H1 (cell line): Measurements from ENCODE around the gene FNDC7. TPM values are rescaled to one million over a fixed set of nuclear protein-coding genes. Genes with fewer than 3 reads are reported as not detected.
A peak's percentile ranks its signal among the peaks of the same experiment; 100 is the strongest.

Source experiments
- CTCF ChIA-PET: fragments of 300-600 bp; sonication (Branson Sonifier 250); formaldehyde crosslinking; loops from one replicate; lab custom pipeline; 2021; ENCODE audit not compliant: partially characterized antibody; lab: Charles Lee
- POLR2A ChIA-PET: fragments of 300-600 bp; sonication (Branson Sonifier 250); formaldehyde crosslinking; loops from one replicate; lab custom pipeline; 2021; ENCODE audit warnings: inconsistent platforms; ENCODE audit not compliant: partially characterized antibody; lab: Charles Lee
- DNase-seq, 2 experiments: peaks; one replicate each; pipeline versions ENCODE4 v3.0.0 to v3.0.0-alpha.2; 2010 to 2022; ENCODE audit warnings: low spot score in 2 of 2, low read depth in 1 of 2, mixed read lengths in 1 of 2
- FAIRE-seq: peaks from 2 replicates; lab custom pipeline; 2011; peaks lifted over from hg19 to GRCh38; lab: Jason Lieb, UNC
- H2AFZ ChIP-seq: 2 replicates; pipeline ENCODE4 v1.8.1; 2012; ENCODE audit warnings: low read length, inconsistent platforms
- H2AK5ac ChIP-seq: 2 replicates; pipeline ENCODE4 v1.6.1; 2013; ENCODE audit warnings: low read depth, low read length
- H2BK120ac ChIP-seq: replicated peaks from 2 replicates; pipeline ENCODE3; 2013; ENCODE audit warnings: low read depth, low read length, inconsistent platforms
- H2BK12ac ChIP-seq: 2 replicates; pipeline ENCODE4 v1.6.1; 2013; ENCODE audit warnings: low read depth, low read length
- H2BK15ac ChIP-seq: 2 replicates; pipeline ENCODE4 v1.6.1; 2013; ENCODE audit warnings: low read length
- H2BK20ac ChIP-seq: 2 replicates; pipeline ENCODE4 v1.6.1; 2013; ENCODE audit warnings: low read length
- H2BK5ac ChIP-seq: 2 replicates; pipeline ENCODE4 v1.6.1; 2013; ENCODE audit warnings: low read depth, low read length
- H3K14ac ChIP-seq: 2 replicates; pipeline ENCODE4 v1.6.1; 2013; ENCODE audit warnings: inconsistent platforms; ENCODE audit not compliant: insufficient read length
- H3K18ac ChIP-seq: 2 replicates; pipeline ENCODE4 v1.6.1; 2013; ENCODE audit warnings: low read length; ENCODE audit errors: extremely low read depth
- H3K23ac ChIP-seq: 2 replicates; pipeline ENCODE4 v1.6.1; 2013; ENCODE audit warnings: inconsistent platforms; ENCODE audit not compliant: insufficient read length
- H3K23me2 ChIP-seq: 2 replicates; pipeline ENCODE4 v1.6.1; 2013; ENCODE audit warnings: low read depth, low read length
- H3K27ac ChIP-seq: 2 replicates; pipeline ENCODE4 v1.6.1; 2011; ENCODE audit warnings: low read depth, low read length, inconsistent platforms
- H3K27me3 ChIP-seq, 4 experiments: replicated peaks in 1 of 4; 1 replicate in 1 of 4; 2 replicates in 3 of 4; pipeline versions ENCODE4 v1.6.1 to v1.8.1; 2011 to 2013; ENCODE audit warnings: low read length in 3 of 4, mild to moderate bottlenecking in 3 of 4, inconsistent platforms in 2 of 4, mixed read lengths in 2 of 4, moderate library complexity in 1 of 4; ENCODE audit not compliant: control insufficient read depth in 3 of 4, insufficient read depth in 3 of 4; ENCODE audit errors: extremely low read depth in 1 of 4
- H3K36me3 ChIP-seq, 4 experiments: 2 replicates each; pipeline versions ENCODE4 v1.6.1 to v1.8.1; 2011 to 2013; ENCODE audit warnings: mild to moderate bottlenecking in 4 of 4, low read length in 3 of 4, moderate library complexity in 2 of 4, control low read depth in 1 of 4, inconsistent platforms in 1 of 4; ENCODE audit not compliant: insufficient read depth in 4 of 4, control insufficient read depth in 2 of 4
- H3K4ac ChIP-seq: replicated peaks from 2 replicates; pipeline ENCODE3; 2013; ENCODE audit warnings: low read length, low read depth, mixed read lengths, inconsistent platforms; ENCODE audit not compliant: insufficient read length
- H3K4me1 ChIP-seq, 4 experiments: replicated peaks in 1 of 4; 1 replicate in 1 of 4; 2 replicates in 3 of 4; pipeline versions ENCODE4 v1.6.1 to v1.8.1; 2011 to 2013; ENCODE audit warnings: low read length in 3 of 4, inconsistent platforms in 2 of 4, mixed read lengths in 1 of 4; ENCODE audit not compliant: insufficient read depth in 4 of 4, control insufficient read depth in 3 of 4
- H3K4me2 ChIP-seq, 2 experiments: 2 replicates each; pipeline versions ENCODE4 v1.6.1 to v1.8.1; 2011 to 2013; ENCODE audit warnings: low read depth in 2 of 2, low read length in 2 of 2, control low read depth in 1 of 2, inconsistent platforms in 1 of 2, mild to moderate bottlenecking in 1 of 2; ENCODE audit not compliant: insufficient read depth in 1 of 2
- H3K4me3 ChIP-seq, 4 experiments: fragments of 200-600, 300-600 bp in 1 of 4; sonication (generic), shearing (Covaris generic), sonication (Bioruptor Twin) in 1 of 4; 2 replicates each; pipeline versions ENCODE4 v1.5.1 to v1.8.1; 2011 to 2016; ENCODE audit warnings: low read length in 4 of 4, low read depth in 3 of 4, control low read depth in 2 of 4, inconsistent platforms in 2 of 4, mild to moderate bottlenecking in 2 of 4, mixed read lengths in 1 of 4, moderate library complexity in 1 of 4; ENCODE audit not compliant: insufficient read depth in 2 of 4; ENCODE audit errors: extremely low read depth in 1 of 4
- H3K56ac ChIP-seq: replicated peaks from 2 replicates; pipeline ENCODE3; 2013; ENCODE audit warnings: low read depth, mild to moderate bottlenecking, mixed read lengths, low read length, inconsistent platforms; ENCODE audit not compliant: insufficient read length
- H3K79me1 ChIP-seq: 2 replicates; pipeline ENCODE4 v1.6.1; 2013; ENCODE audit warnings: low read depth, low read length, control low read depth
- H3K79me2 ChIP-seq, 2 experiments: 2 replicates each; pipeline versions ENCODE4 v1.6.1 to v1.8.1; 2012 to 2013; ENCODE audit warnings: low read length in 2 of 2, mild to moderate bottlenecking in 2 of 2, inconsistent platforms in 1 of 2; ENCODE audit not compliant: insufficient read depth in 2 of 2, control insufficient read depth in 1 of 2
- H3K9ac ChIP-seq, 4 experiments: replicated peaks in 1 of 4; 1 replicate in 1 of 4; 2 replicates in 3 of 4; pipeline versions ENCODE4 v1.6.1 to v1.8.1; 2011 to 2013; ENCODE audit warnings: low read depth in 3 of 4, low read length in 3 of 4, control low read depth in 2 of 4, mild to moderate bottlenecking in 2 of 4, moderate library complexity in 2 of 4, inconsistent platforms in 1 of 4; ENCODE audit errors: extremely low read depth in 1 of 4
- H3K9me3 ChIP-seq, 2 experiments: 2 replicates each; pipeline versions ENCODE4 v1.6.1 to v1.8.1; 2012 to 2013; ENCODE audit warnings: mild to moderate bottlenecking in 2 of 2, moderate library complexity in 2 of 2, control low read depth in 1 of 2, inconsistent platforms in 1 of 2, low read depth in 1 of 2, low read length in 1 of 2, mixed read lengths in 1 of 2; ENCODE audit not compliant: insufficient read depth in 2 of 2
- H4K20me1 ChIP-seq, 2 experiments: replicated peaks in 1 of 2; 2 replicates each; pipeline versions ENCODE3 to v1.8.1; 2011 to 2013; ENCODE audit warnings: inconsistent platforms in 2 of 2, low read length in 2 of 2, mild to moderate bottlenecking in 1 of 2; ENCODE audit not compliant: insufficient read depth in 2 of 2, control insufficient read depth in 1 of 2
- H4K5ac ChIP-seq: 2 replicates; pipeline ENCODE4 v1.6.1; 2013; ENCODE audit warnings: low read length, low read depth, mixed read lengths, inconsistent platforms; ENCODE audit not compliant: insufficient read length
- H4K8ac ChIP-seq: 2 replicates; pipeline ENCODE4 v1.8.0; 2013; ENCODE audit warnings: mild to moderate bottlenecking, moderate library complexity, low read length, inconsistent platforms; ENCODE audit not compliant: insufficient read depth; ENCODE audit errors: extremely low read depth
- H4K91ac ChIP-seq: replicated peaks from 2 replicates; pipeline ENCODE3; 2013; ENCODE audit warnings: low read length, mixed read lengths, inconsistent platforms; ENCODE audit not compliant: insufficient read length
- JUND ChIP-seq: IDR thresholded peaks from 2 replicates; pipeline ENCODE4 v1.6.1; 2011; ENCODE audit warnings: mild to moderate bottlenecking, improper control_type of control experiment, low read length
- RBBP5 ChIP-seq: IDR thresholded peaks from 2 replicates; pipeline ENCODE4 v1.7.1; 2012; ENCODE audit warnings: low read depth, mild to moderate bottlenecking, inconsistent platforms, low read length, moderate library complexity, borderline replicate concordance
- SIN3A ChIP-seq, 2 experiments: IDR thresholded peaks in 1 of 2; conservative IDR thresholded peaks in 1 of 2; 2 replicates each; pipeline ENCODE4 v1.6.1; 2011 to 2012; ENCODE audit warnings: low read length in 2 of 2, improper control_type of control experiment in 1 of 2, low read depth in 1 of 2, mild to moderate bottlenecking in 1 of 2
- SP1 ChIP-seq: IDR thresholded peaks from 2 replicates; pipeline ENCODE4 v1.6.1; 2011; ENCODE audit warnings: low read depth, low read length
- WGBS, 2 experiments: shearing (Covaris generic) in 1 of 2; methylation state at CpG; one replicate each; pipeline versions ENCODE4 v1.1.6 to v1.1.7; 2013 to 2015; ENCODE audit warnings: low lambda C conversion rate in 2 of 2, mixed read lengths in 2 of 2, inconsistent platforms in 1 of 2, low coverage in 1 of 2, missing lambda C conversion rate in 1 of 2; ENCODE audit not compliant: insufficient replicate concordance in 2 of 2, insufficient coverage in 1 of 2, insufficient read length in 1 of 2; ENCODE audit errors: extremely low coverage in 1 of 2, missing lambda C conversion rate in 1 of 2; 5-methylcytosine and 5-hydroxymethylcytosine counted together
- polyA plus RNA-seq, 7 experiments: library from polyadenylated mRNA; depleted of rRNA in 3 of 7; stranded (reverse) in 5 of 7; unstranded in 2 of 7; fragments of >200 nt in 5 of 7; fragments of 200-250 nt in 2 of 7; gene quantifications; 1 replicate in 5 of 7; 2 replicates in 1 of 7; 4 replicates in 1 of 7; pipeline versions ENCODE4 v1.2.1 to v1.2.3, GENCODE V29; 2011 to 2013; ENCODE audit warnings: missing spikeins in 2 of 7, mixed read lengths in 2 of 7
- total RNA-seq: library from RNA; stranded (reverse); fragmentation: NEBNext Ultra II Directional; extraction: Animal tissue kit (Norgen Biotek cat#: 25700); gene quantifications from 2 replicates; pipeline ENCODE4 v1.2.1, GENCODE V29; 2021
- TF ChIP-seq, protein P1 (sequence below): IDR thresholded peaks from 2 replicates; pipeline ENCODE4 v1.6.1; 2011; ENCODE audit warnings: low read length, improper control_type of control experiment
- TF ChIP-seq, protein P2 (sequence below): IDR thresholded peaks from 2 replicates; pipeline ENCODE4 v1.6.1; 2011; ENCODE audit warnings: low read depth, mild to moderate bottlenecking, low read length; ENCODE audit not compliant: insufficient read depth

FNDC7 gene
- total and polyA plus RNA-seq, 2 of the 8 experiments (the other 6 are each of a cell fraction or from before 2014, with no cell fraction given), result 0.13 to 0.20 TPM

DNA sequence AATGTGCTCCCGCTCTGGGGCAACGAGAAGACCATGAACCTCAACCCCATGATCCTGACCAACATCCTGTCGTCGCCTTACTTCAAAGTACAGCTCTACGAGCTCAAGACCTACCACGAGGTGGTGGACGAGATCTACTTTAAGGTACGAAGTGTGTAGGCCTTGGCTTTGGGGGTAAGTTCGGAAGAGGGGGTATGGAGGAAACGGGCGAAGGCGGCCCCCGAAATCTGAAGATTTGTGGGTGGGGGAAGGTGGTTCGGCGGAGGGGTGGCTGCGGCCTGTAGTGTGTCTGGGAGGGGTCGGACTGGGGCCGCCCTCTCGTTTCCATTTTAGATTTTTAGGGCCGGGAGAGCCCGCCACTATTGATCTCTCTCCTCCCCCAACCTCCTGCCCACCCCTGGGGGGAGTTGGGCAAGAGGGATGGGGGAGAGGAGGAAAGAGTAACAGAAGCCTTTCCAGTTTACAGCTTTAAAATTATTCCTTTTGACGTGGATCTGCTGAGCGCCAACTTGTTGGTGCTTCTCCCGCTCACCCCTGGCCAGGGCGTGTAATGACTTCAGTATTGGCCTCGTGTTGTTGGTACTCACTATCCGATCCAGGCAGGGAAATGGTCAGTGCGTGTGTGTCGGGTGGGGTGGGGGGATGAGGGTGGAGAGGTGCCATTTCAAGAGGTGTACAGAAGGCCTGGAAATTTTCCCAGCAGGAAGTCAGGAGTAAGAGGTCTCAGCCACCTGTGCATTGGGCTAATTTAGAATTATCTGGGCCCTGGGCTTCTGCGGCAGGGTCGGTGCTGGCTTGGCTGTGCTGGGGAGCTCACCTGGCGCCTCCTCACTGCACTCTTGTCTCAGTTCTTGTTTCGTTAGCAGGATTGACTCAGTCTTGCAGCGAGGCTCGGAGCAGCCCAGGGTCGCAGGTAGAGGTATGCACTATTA, 19.7 kb upstream of the FNDC7 start:
- peak overlapping the region; percentile 53 for H4K5ac ChIP-seq
- DNase-seq (peak in 1 of 2 experiments; percentile 67), FAIRE-seq (no peak)
- 0 out of 2 replicates have a peak overlapping the region, but pooled peaks have one; percentile 78 for H2BK15ac ChIP-seq
- H3K27me3 ChIP-seq, result no peaks in the 10 kb centered on the region; a peak in 1 of 7 replicates
- peak overlapping the region; percentile 96 for H3K27ac ChIP-seq
- H3K79me2 ChIP-seq, result peaks cover 17 to 67% of the 10 kb centered on the region in 2 experiments
- H3K4ac ChIP-seq, result peak overlapping the region; percentile 87
- H3K18ac ChIP-seq, result peak overlapping the region; percentile 91
- no peaks in the 10 kb centered on the region; the same call in 1 of the 2 replicates for H3K79me1 ChIP-seq
- peak overlapping the region; percentile 72 to 99 (median 96) for H3K4me3 ChIP-seq
- peak overlapping the region; percentile 92 for H3K56ac ChIP-seq
- peaks cover 4 to 28% (median 21%) of the 10 kb centered on the region in 4 experiments for H3K36me3 ChIP-seq
- H3K23me2 ChIP-seq, result peaks cover 4% of the 10 kb centered on the region; the same call in 1 of the 2 replicates
- H4K20me1 ChIP-seq, result peaks cover 2 to 3% of the 10 kb centered on the region in 2 experiments
- 1% methylated on average over 30 of the region's 36 CpGs; no CpG with 5 or more reads in 1 of the 2 experiments for WGBS, 2 experiments
- no peak overlapping the region for H3K14ac ChIP-seq
- ChIA-PET POLR2A (interaction anchor here (0.9 to 4.2 kb wide), 20 partner anchors 8 to 537 kb away, joined by 3 to 79 read pairs (median 4); partner anchors contain the start of genes EEIG2, FNDC7, HENMT1 and STXBP3), CTCF (interaction anchor here (0.7 to 3.7 kb wide), 12 partner anchors 12 to 1283 kb away, joined by 3 to 20 read pairs (median 3); partner anchors contain the start of gene FNDC7)
- H2AK5ac ChIP-seq, result no peak overlapping the region; the same call in 1 of the 2 replicates
- no peak overlapping the region for H3K23ac ChIP-seq
- peak overlapping the region; percentile 68 to 87 for H3K4me2 ChIP-seq
- H2BK12ac ChIP-seq, result peak overlapping the region; percentile 88
- peak overlapping the region; percentile 97 for H2BK5ac ChIP-seq
- peak overlapping the region; percentile 100; the same call in 1 of the 2 replicates for H4K8ac ChIP-seq
- no peak overlapping the region for H2AFZ ChIP-seq
- H2BK20ac ChIP-seq, result no peak overlapping the region
- no peaks in the 10 kb centered on the region for H3K9me3 ChIP-seq
- H2BK120ac ChIP-seq, result peak overlapping the region; percentile 77
- H4K91ac ChIP-seq, result peak overlapping the region; percentile 93
- peaks cover 0 to 2% (median 0%) of the 10 kb centered on the region in 4 experiments; a peak in 1 of 7 replicates for H3K4me1 ChIP-seq
- peak overlapping the region; percentile 88 to 97 (median 94) for H3K9ac ChIP-seq
- TF ChIP-seq, protein P1, sequence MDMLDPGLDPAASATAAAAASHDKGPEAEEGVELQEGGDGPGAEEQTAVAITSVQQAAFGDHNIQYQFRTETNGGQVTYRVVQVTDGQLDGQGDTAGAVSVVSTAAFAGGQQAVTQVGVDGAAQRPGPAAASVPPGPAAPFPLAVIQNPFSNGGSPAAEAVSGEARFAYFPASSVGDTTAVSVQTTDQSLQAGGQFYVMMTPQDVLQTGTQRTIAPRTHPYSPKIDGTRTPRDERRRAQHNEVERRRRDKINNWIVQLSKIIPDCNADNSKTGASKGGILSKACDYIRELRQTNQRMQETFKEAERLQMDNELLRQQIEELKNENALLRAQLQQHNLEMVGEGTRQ, result no peak
- TF ChIP-seq SP1 (no peak), JUND (no peak), RBBP5 (no peak), SIN3A (conservative IDR thresholded peaks at IDR 0.05 in 1 of 2, IDR thresholded peaks at IDR 0.05 in 1 of 2; ENCODE audit: low read depth in 1 of 2, low read length in 2 of 2) (peak in 1 of 2 experiments; percentile 32; a peak in 2 of 4 replicates)
- TF ChIP-seq, protein P2, sequence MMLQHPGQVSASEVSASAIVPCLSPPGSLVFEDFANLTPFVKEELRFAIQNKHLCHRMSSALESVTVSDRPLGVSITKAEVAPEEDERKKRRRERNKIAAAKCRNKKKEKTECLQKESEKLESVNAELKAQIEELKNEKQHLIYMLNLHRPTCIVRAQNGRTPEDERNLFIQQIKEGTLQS, result no peak
